GM23338 (cell line): ENCODE results near the gene LACRT. TPM values are rescaled to one million over a fixed set of nuclear protein-coding genes. Genes with fewer than 3 reads are reported as not detected.

ENCODE experiments used
- ATAC-seq: fragments of 200-7000 bp; cut with Tn5 transposase; 3 replicates; pipeline ENCODE4 v1.9.1; 2020
- DNase-seq: peaks from one replicate; pipeline ENCODE4 v3.0.0-alpha.2; 2015; ENCODE audit warnings: low spot score
- H2AFZ ChIP-seq: fragments of 200-600 bp; sonication (generic); 2 replicates; pipeline ENCODE4 v1.8.0; 2016; ENCODE audit warnings: antibody characterized with exemption, mild to moderate bottlenecking, moderate library complexity
- H3F3A ChIP-seq: fragments of 200-600 bp; sonication (generic); replicated peaks from 2 replicates; pipeline ENCODE4 v1.8.0; 2017; ENCODE audit warnings: antibody characterized with exemption, mixed run types, low read depth
- H3K27ac ChIP-seq: fragments of 200-600 bp; sonication (generic); 2 replicates; pipeline ENCODE4 v1.6.1; 2016; ENCODE audit warnings: low read depth
- H3K27me3 ChIP-seq: fragments of 200-600 bp; sonication (generic); 2 replicates; pipeline ENCODE4 v1.8.0; 2016; ENCODE audit warnings: mild to moderate bottlenecking, mixed run types, moderate library complexity; ENCODE audit not compliant: insufficient read depth
- H3K36me3 ChIP-seq: fragments of 200-600 bp; sonication (generic); 2 replicates; pipeline ENCODE4 v1.8.0; 2016; ENCODE audit warnings: mild to moderate bottlenecking; ENCODE audit not compliant: insufficient read depth
- H3K4me1 ChIP-seq: fragments of 200-600 bp; sonication (generic); 2 replicates; pipeline ENCODE4 v1.8.0; 2016; ENCODE audit warnings: mild to moderate bottlenecking, moderate library complexity; ENCODE audit not compliant: insufficient read depth
- H3K4me2 ChIP-seq: fragments of 200-600 bp; sonication (generic); 2 replicates; pipeline ENCODE4 v1.7.1; 2017; ENCODE audit warnings: mixed run types
- H3K4me3 ChIP-seq: fragments of 200-600 bp; sonication (generic); 2 replicates; pipeline ENCODE4 v1.6.1; 2016; ENCODE audit warnings: mixed run types
- H3K79me2 ChIP-seq: fragments of 200-600 bp; sonication (generic); replicated peaks from 2 replicates; pipeline ENCODE4 v1.8.0; 2017; ENCODE audit warnings: mild to moderate bottlenecking; ENCODE audit not compliant: insufficient read depth
- H3K9me2 ChIP-seq: fragments of 200-600 bp; sonication (generic); 2 replicates; pipeline ENCODE4 v1.8.0; 2017; ENCODE audit not compliant: insufficient read depth
- H4K20me1 ChIP-seq: fragments of 200-600 bp; sonication (generic); replicated peaks from 2 replicates; pipeline ENCODE4 v1.8.0; 2017; ENCODE audit warnings: mild to moderate bottlenecking; ENCODE audit not compliant: insufficient read depth
- H3K27ac Mint-ChIP-seq: 2 replicates; pipeline ENCODE4 v1.8.0; 2020; ENCODE audit warnings: inconsistent platforms, mild to moderate bottlenecking, moderate library complexity, mixed read lengths
- H3K27me3 Mint-ChIP-seq: 3 replicates; pipeline ENCODE4 v1.8.0; 2022; ENCODE audit warnings: low read depth, mild to moderate bottlenecking, moderate library complexity, mixed read lengths, inconsistent platforms; ENCODE audit not compliant: insufficient read depth, poor library complexity
- H3K36me3 Mint-ChIP-seq: 3 replicates; pipeline ENCODE4 v1.8.0; 2021; ENCODE audit warnings: low read depth, mild to moderate bottlenecking, inconsistent platforms, moderate library complexity, mixed read lengths
- H3K4me1 Mint-ChIP-seq: 3 replicates; pipeline ENCODE4 v1.8.0; 2020; ENCODE audit warnings: mild to moderate bottlenecking, inconsistent platforms, mixed read lengths
- H3K4me3 Mint-ChIP-seq: 3 replicates; pipeline ENCODE4 v1.8.0; 2021; ENCODE audit warnings: moderate library complexity, mild to moderate bottlenecking, inconsistent platforms, mixed read lengths
- H3K9me3 Mint-ChIP-seq: 3 replicates; pipeline ENCODE4 v1.8.0; 2020; ENCODE audit warnings: moderate library complexity, mild to moderate bottlenecking, inconsistent platforms, mixed read lengths
- CREB1 ChIP-seq: fragments of 250-450 bp; sonication (Bioruptor Pico); IDR thresholded peaks from 2 replicates; pipeline ENCODE4 v1.5.0; 2020; ENCODE audit warnings: low read depth, mild to moderate bottlenecking, moderate library complexity
- EZH2 ChIP-seq: fragments of 200-600 bp; sonication (generic); IDR thresholded peaks from one replicate; pipeline ENCODE4 v1.8.0; 2017; ENCODE audit warnings: antibody characterized with exemption, mild to moderate bottlenecking, low read depth; ENCODE audit not compliant: unreplicated experiment
- EZH2phosphoT487 ChIP-seq: fragments of 200-600 bp; sonication (generic); IDR thresholded peaks from one replicate; pipeline ENCODE4 v1.8.1; 2018; ENCODE audit warnings: antibody characterized with exemption; ENCODE audit not compliant: unreplicated experiment
- JUNB ChIP-seq: IDR thresholded peaks from one replicate; pipeline ENCODE4 v1.6.1; 2016; ENCODE audit warnings: antibody characterized with exemption; ENCODE audit not compliant: unreplicated experiment
- STAT1 ChIP-seq: IDR thresholded peaks from one replicate; pipeline ENCODE4 v1.6.1; 2016; ENCODE audit warnings: antibody characterized with exemption; ENCODE audit not compliant: unreplicated experiment
- ZNF331 ChIP-seq: fragments of 250-450 bp; sonication (Bioruptor Pico); IDR thresholded peaks from 2 replicates; pipeline ENCODE4 v1.5.0; 2020; ENCODE audit warnings: low read depth, mild to moderate bottlenecking, moderate library complexity
- polyA plus RNA-seq: library from polyadenylated mRNA; unstranded; fragments of >200 nt; fragmentation: Nextera tagmentation; extraction: Ambion mirVana; gene quantifications from 2 replicates; pipeline ENCODE4 v1.2.1, GENCODE V29; 2016
- total RNA-seq: library from RNA; depleted of rRNA; stranded (reverse); fragments of >200 nt; shearing (Covaris generic); gene quantifications from 2 replicates; pipeline ENCODE4 v1.2.3, GENCODE V29; 2014
- TF ChIP-seq, protein P1 (sequence below): IDR thresholded peaks from 2 replicates; pipeline ENCODE4 v1.6.1; 2016; ENCODE audit warnings: antibody characterized with exemption
- TF ChIP-seq, protein P2 (sequence below): IDR thresholded peaks from one replicate; pipeline ENCODE4 v1.6.1; 2018; ENCODE audit warnings: antibody characterized with exemption; ENCODE audit not compliant: unreplicated experiment
- TF ChIP-seq, protein P3 (sequence below): fragments of 250-450 bp; sonication (Bioruptor Pico); IDR thresholded peaks from 2 replicates; pipeline ENCODE4 v1.5.0; 2020; ENCODE audit warnings: mild to moderate bottlenecking, moderate library complexity

Gene LACRT
- total and polyA plus RNA-seq, 2 experiments from 2014 or later = not detected

DNA sequence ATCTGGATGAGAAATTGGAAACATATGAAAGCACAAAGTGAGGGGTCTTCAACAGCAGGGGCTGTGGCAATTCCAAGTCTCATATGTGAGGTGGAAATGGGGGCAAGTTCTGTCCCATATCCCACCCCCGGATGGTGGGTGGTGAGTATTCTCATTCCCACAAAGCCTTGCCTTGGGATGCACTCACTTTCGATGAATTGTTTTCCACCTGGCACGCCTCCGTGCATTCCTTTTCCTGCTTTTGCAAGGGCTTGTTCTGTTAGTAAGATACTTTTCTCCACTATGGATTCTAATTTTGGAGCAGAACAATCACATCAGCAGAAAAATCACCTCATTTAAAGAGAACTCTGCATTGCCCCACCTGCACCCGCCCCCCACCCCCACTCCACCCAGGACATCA, 3.1 kb downstream of the LACRT start (continued):
- TF ChIP-seq, protein P1, sequence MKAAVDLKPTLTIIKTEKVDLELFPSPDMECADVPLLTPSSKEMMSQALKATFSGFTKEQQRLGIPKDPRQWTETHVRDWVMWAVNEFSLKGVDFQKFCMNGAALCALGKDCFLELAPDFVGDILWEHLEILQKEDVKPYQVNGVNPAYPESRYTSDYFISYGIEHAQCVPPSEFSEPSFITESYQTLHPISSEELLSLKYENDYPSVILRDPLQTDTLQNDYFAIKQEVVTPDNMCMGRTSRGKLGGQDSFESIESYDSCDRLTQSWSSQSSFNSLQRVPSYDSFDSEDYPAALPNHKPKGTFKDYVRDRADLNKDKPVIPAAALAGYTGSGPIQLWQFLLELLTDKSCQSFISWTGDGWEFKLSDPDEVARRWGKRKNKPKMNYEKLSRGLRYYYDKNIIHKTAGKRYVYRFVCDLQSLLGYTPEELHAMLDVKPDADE = no peak
- no peak for TF ChIP-seq STAT1
- TF ChIP-seq, protein P2, sequence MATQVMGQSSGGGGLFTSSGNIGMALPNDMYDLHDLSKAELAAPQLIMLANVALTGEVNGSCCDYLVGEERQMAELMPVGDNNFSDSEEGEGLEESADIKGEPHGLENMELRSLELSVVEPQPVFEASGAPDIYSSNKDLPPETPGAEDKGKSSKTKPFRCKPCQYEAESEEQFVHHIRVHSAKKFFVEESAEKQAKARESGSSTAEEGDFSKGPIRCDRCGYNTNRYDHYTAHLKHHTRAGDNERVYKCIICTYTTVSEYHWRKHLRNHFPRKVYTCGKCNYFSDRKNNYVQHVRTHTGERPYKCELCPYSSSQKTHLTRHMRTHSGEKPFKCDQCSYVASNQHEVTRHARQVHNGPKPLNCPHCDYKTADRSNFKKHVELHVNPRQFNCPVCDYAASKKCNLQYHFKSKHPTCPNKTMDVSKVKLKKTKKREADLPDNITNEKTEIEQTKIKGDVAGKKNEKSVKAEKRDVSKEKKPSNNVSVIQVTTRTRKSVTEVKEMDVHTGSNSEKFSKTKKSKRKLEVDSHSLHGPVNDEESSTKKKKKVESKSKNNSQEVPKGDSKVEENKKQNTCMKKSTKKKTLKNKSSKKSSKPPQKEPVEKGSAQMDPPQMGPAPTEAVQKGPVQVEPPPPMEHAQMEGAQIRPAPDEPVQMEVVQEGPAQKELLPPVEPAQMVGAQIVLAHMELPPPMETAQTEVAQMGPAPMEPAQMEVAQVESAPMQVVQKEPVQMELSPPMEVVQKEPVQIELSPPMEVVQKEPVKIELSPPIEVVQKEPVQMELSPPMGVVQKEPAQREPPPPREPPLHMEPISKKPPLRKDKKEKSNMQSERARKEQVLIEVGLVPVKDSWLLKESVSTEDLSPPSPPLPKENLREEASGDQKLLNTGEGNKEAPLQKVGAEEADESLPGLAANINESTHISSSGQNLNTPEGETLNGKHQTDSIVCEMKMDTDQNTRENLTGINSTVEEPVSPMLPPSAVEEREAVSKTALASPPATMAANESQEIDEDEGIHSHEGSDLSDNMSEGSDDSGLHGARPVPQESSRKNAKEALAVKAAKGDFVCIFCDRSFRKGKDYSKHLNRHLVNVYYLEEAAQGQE = no peak
- no peak for TF ChIP-seq JUNB
- TF ChIP-seq EZH2 = no peak

DNA sequence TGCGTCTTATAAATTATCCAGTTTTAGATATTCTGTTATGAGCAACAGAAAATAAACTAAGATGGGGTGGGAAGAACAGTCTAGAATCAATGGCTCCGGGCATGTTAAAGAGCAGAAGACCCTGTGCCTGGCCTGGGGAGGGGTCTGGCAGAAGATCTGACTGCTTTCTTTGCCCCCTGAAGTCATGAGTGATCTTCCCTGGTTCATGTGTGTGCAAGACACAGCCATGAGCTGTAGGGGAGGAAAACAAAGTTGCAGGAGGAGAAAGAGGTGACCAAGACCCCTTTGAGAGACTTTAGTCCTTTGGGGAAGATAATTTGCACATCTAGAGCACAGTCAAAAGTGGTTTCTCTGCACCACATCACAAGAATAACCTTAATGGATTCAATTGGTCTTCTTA, 4.8 kb downstream of the LACRT start:
- ATAC-seq = no peak

More for the DNA sequence above, 4.8 kb downstream of the LACRT start:
- Mint-ChIP-seq H3K4me3 (no peak overlapping the region), H3K4me1 (peaks cover 2% of the 10 kb centered on the region; the same call in 1 of the 3 replicates), H3K27me3 (peaks cover 8% of the 10 kb centered on the region), H3K36me3 (peaks cover 17% of the 10 kb centered on the region), H3K9me3 (peaks cover 27% of the 10 kb centered on the region), H3K27ac (no peak overlapping the region)
- no peaks in the 10 kb centered on the region for H3F3A ChIP-seq
- no peak overlapping the region for H3K4me2 ChIP-seq
- 0 out of 2 replicates have a peak, but pooled peaks cover 6% of the 10 kb centered on the region for H3K9me2 ChIP-seq
- H3K79me2 ChIP-seq = no peaks in the 10 kb centered on the region
- no peak overlapping the region for H3K27ac ChIP-seq
- H4K20me1 ChIP-seq = no peaks in the 10 kb centered on the region
- H2AFZ ChIP-seq = no peak overlapping the region
- H3K4me1 ChIP-seq = no peaks in the 10 kb centered on the region
- DNase-seq = no peak
- H3K4me3 ChIP-seq = no peak overlapping the region
- no peaks in the 10 kb centered on the region for H3K27me3 ChIP-seq
- TF ChIP-seq STAT1 = no peak
- TF ChIP-seq ZNF331 (CRISPR knock-in tag) = no peak
- TF ChIP-seq EZH2 = no peak
- no peak for TF ChIP-seq CREB1 (CRISPR knock-in tag)
- TF ChIP-seq, protein P3, sequence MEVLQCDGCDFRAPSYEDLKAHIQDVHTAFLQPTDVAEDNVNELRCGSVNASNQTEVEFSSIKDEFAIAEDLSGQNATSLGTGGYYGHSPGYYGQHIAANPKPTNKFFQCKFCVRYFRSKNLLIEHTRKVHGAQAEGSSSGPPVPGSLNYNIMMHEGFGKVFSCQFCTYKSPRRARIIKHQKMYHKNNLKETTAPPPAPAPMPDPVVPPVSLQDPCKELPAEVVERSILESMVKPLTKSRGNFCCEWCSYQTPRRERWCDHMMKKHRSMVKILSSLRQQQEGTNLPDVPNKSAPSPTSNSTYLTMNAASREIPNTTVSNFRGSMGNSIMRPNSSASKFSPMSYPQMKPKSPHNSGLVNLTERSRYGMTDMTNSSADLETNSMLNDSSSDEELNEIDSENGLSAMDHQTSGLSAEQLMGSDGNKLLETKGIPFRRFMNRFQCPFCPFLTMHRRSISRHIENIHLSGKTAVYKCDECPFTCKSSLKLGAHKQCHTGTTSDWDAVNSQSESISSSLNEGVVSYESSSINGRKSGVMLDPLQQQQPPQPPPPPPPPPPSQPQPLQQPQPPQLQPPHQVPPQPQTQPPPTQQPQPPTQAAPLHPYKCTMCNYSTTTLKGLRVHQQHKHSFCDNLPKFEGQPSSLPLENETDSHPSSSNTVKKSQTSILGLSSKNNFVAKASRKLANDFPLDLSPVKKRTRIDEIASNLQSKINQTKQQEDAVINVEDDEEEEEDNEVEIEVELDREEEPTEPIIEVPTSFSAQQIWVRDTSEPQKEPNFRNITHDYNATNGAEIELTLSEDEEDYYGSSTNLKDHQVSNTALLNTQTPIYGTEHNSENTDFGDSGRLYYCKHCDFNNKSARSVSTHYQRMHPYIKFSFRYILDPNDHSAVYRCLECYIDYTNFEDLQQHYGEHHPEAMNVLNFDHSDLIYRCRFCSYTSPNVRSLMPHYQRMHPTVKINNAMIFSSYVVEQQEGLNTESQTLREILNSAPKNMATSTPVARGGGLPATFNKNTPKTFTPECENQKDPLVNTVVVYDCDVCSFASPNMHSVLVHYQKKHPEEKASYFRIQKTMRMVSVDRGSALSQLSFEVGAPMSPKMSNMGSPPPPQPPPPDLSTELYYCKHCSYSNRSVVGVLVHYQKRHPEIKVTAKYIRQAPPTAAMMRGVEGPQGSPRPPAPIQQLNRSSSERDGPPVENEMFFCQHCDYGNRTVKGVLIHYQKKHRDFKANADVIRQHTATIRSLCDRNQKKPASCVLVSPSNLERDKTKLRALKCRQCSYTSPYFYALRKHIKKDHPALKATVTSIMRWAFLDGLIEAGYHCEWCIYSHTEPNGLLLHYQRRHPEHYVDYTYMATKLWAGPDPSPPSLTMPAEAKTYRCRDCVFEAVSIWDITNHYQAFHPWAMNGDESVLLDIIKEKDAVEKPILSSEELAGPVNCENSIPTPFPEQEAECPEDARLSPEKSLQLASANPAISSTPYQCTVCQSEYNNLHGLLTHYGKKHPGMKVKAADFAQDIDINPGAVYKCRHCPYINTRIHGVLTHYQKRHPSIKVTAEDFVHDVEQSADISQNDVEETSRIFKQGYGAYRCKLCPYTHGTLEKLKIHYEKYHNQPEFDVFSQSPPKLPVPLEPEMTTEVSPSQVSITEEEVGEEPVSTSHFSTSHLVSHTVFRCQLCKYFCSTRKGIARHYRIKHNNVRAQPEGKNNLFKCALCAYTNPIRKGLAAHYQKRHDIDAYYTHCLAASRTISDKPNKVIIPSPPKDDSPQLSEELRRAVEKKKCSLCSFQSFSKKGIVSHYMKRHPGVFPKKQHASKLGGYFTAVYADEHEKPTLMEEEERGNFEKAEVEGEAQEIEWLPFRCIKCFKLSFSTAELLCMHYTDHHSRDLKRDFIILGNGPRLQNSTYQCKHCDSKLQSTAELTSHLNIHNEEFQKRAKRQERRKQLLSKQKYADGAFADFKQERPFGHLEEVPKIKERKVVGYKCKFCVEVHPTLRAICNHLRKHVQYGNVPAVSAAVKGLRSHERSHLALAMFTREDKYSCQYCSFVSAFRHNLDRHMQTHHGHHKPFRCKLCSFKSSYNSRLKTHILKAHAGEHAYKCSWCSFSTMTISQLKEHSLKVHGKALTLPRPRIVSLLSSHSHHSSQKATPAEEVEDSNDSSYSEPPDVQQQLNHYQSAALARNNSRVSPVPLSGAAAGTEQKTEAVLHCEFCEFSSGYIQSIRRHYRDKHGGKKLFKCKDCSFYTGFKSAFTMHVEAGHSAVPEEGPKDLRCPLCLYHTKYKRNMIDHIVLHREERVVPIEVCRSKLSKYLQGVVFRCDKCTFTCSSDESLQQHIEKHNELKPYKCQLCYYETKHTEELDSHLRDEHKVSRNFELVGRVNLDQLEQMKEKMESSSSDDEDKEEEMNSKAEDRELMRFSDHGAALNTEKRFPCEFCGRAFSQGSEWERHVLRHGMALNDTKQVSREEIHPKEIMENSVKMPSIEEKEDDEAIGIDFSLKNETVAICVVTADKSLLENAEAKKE (CRISPR knock-in tag) = no peak
- TF ChIP-seq EZH2phosphoT487 = no peak
- TF ChIP-seq JUNB = no peak
- H3K36me3 ChIP-seq = no peaks in the 10 kb centered on the region
